Smooth muscle cell (in vitro differentiated cells): Measurements from ENCODE around the gene KCNIP3. TPM values are rescaled to one million over a fixed set of nuclear protein-coding genes. Genes with fewer than 3 reads are reported as not detected.

ENCODE experiments used
- DNase-seq: peaks from one replicate; lab custom pipeline; 2025; ENCODE audit not compliant: unreplicated experiment; lab: John Stamatoyannopoulos, UW
- H2AFZ ChIP-seq: fragments of 200-600 bp; sonication (generic); 2 replicates; pipeline ENCODE4 v1.6.0; 2016; ENCODE audit warnings: antibody characterized with exemption, low read depth, mild to moderate bottlenecking
- H3F3A ChIP-seq: fragments of 200-600 bp; sonication (generic); 2 replicates; pipeline ENCODE4 v1.6.0; 2017; ENCODE audit warnings: antibody characterized with exemption, low read depth
- H3K27ac ChIP-seq: fragments of 200-600 bp; sonication (generic); 2 replicates; pipeline ENCODE4 v1.5.1; 2016; ENCODE audit warnings: low read depth, mild to moderate bottlenecking
- H3K27me3 ChIP-seq: fragments of 200-600 bp; sonication (generic); 2 replicates; pipeline ENCODE4 v1.6.1; 2016; ENCODE audit warnings: low read depth, mild to moderate bottlenecking
- H3K36me3 ChIP-seq: fragments of 200-600 bp; sonication (generic); 2 replicates; pipeline ENCODE4 v1.5.1; 2016; ENCODE audit warnings: low read depth
- H3K4me1 ChIP-seq: fragments of 200-600 bp; sonication (generic); 2 replicates; pipeline ENCODE4 v1.5.1; 2016; ENCODE audit warnings: low read depth
- H3K4me2 ChIP-seq: fragments of 200-600 bp; sonication (generic); 2 replicates; pipeline ENCODE4 v1.6.0; 2016; ENCODE audit warnings: mild to moderate bottlenecking
- H3K4me3 ChIP-seq: fragments of 200-600 bp; sonication (generic); 2 replicates; pipeline ENCODE4 v1.5.1; 2016; ENCODE audit warnings: mild to moderate bottlenecking
- H3K79me2 ChIP-seq: fragments of 200-600 bp; sonication (generic); 2 replicates; pipeline ENCODE4 v1.6.0; 2016; ENCODE audit warnings: low read depth, mild to moderate bottlenecking
- H3K9ac ChIP-seq: fragments of 200-600 bp; sonication (generic); 2 replicates; pipeline ENCODE4 v1.6.0; 2016; ENCODE audit warnings: low read depth
- H3K9me3 ChIP-seq: fragments of 200-600 bp; sonication (generic); replicated peaks from 2 replicates; pipeline ENCODE4 v1.5.1; 2016; ENCODE audit warnings: low read depth
- H4K20me1 ChIP-seq: fragments of 200-600 bp; sonication (generic); 2 replicates; pipeline ENCODE4 v1.6.0; 2016; ENCODE audit warnings: low read depth
- CTCF ChIP-seq: fragments of 200-600 bp; sonication (generic); IDR thresholded peaks from 2 replicates; pipeline ENCODE4 v1.5.1; 2017; ENCODE audit warnings: borderline replicate concordance, mild to moderate bottlenecking, antibody characterized with exemption; ENCODE audit not compliant: insufficient read depth, poor library complexity, severe bottlenecking
- WGBS: methylation state at CpG from one replicate; pipeline ENCODE4 v1.1.7; 2016; ENCODE audit warnings: low lambda C conversion rate; 5-methylcytosine and 5-hydroxymethylcytosine counted together
- polyA plus RNA-seq: library from polyadenylated mRNA; unstranded; fragments of >200 nt; fragmentation: Nextera tagmentation; extraction: Ambion mirVana; gene quantifications from 2 replicates; pipeline ENCODE4 v1.2.1, GENCODE V29; 2016
- total RNA-seq: library from RNA; depleted of rRNA; stranded (reverse); fragments of >200 nt; gene quantifications from 2 replicates; pipeline ENCODE4 v1.2.3, GENCODE V29; 2014

The KCNIP3 gene
- total and polyA plus RNA-seq, 2 experiments from 2014 or later, result 1.1 to 7.6 TPM

- Histone ChIP-seq H3K4me1 (no peaks in the 10 kb centered on the region), H3K27me3 (no peaks in the 10 kb centered on the region), H3K79me2 (no peaks in the 10 kb centered on the region), H2AFZ (no peak overlapping the region), H4K20me1 (no peaks in the 10 kb centered on the region), H3K4me2 (no peak overlapping the region), H3K9ac (no peak overlapping the region), H3K27ac (no peak overlapping the region), H3K36me3 (no peaks in the 10 kb centered on the region), H3F3A (no peaks in the 10 kb centered on the region), H3K4me3 (no peak overlapping the region), H3K9me3 (peaks cover 3% of the 10 kb centered on the region)
- WGBS, result 69% methylated on average over 9 of the region's 9 CpGs
- DNase-seq, result no peak
- TF ChIP-seq CTCF, result no peak
Observed at GRCh38 chr2:95292623-95293260, 4.4 kb upstream of the KCNIP3 start.

- DNase-seq, result no peak
- WGBS, result 90% methylated on average over 19 of the region's 19 CpGs
- Histone ChIP-seq H3K27me3 (no peaks in the 10 kb centered on the region), H2AFZ (no peak overlapping the region), H3F3A (no peaks in the 10 kb centered on the region), H3K9ac (no peak overlapping the region), H3K4me2 (no peak overlapping the region), H4K20me1 (no peaks in the 10 kb centered on the region), H3K79me2 (no peaks in the 10 kb centered on the region), H3K27ac (no peak overlapping the region), H3K36me3 (no peaks in the 10 kb centered on the region), H3K9me3 (peaks cover 3% of the 10 kb centered on the region), H3K4me3 (no peak overlapping the region), H3K4me1 (no peaks in the 10 kb centered on the region)
- no peak for TF ChIP-seq CTCF
Observed at GRCh38 chr2:95294579-95295250, 2.4 kb upstream of the KCNIP3 start.

GRCh38 chr2:95295376-95295775, 1.8 kb upstream of the KCNIP3 start:
- TF ChIP-seq CTCF, result no peak
- Histone ChIP-seq H4K20me1 (no peaks in the 10 kb centered on the region), H3K4me3 (no peak overlapping the region), H3K27ac (no peak overlapping the region), H3K9ac (no peak overlapping the region), H3K4me1 (no peaks in the 10 kb centered on the region), H2AFZ (no peak overlapping the region), H3K79me2 (no peaks in the 10 kb centered on the region), H3K9me3 (peaks cover 3% of the 10 kb centered on the region), H3K36me3 (no peaks in the 10 kb centered on the region), H3F3A (no peaks in the 10 kb centered on the region), H3K27me3 (no peaks in the 10 kb centered on the region), H3K4me2 (no peak overlapping the region)
- no peak for DNase-seq
- 97% methylated on average over 6 of the region's 6 CpGs for WGBS

GRCh38 chr2:95296011-95296410, 1.1 kb upstream of the KCNIP3 start:
- Histone ChIP-seq H3F3A (no peaks in the 10 kb centered on the region), H3K27ac (no peak overlapping the region), H3K9ac (no peak overlapping the region), H3K79me2 (no peaks in the 10 kb centered on the region), H3K9me3 (no peaks in the 10 kb centered on the region), H3K4me2 (no peak overlapping the region), H3K36me3 (no peaks in the 10 kb centered on the region), H4K20me1 (no peaks in the 10 kb centered on the region), H3K4me1 (no peaks in the 10 kb centered on the region), H3K4me3 (no peak overlapping the region), H2AFZ (no peak overlapping the region), H3K27me3 (no peaks in the 10 kb centered on the region)
- WGBS, result 79% methylated on average over 5 of the region's 5 CpGs
- DNase-seq, result no peak
- no peak for TF ChIP-seq CTCF
